OCI-LY3 (cell line): ENCODE measurements around the gene TM9SF2.

Experiments used
- CTCF ChIP-seq: fragments of 200-600, 300-600 bp; sonication (generic); IDR thresholded peaks from 2 replicates; pipeline ENCODE4 v1.5.1; 2014; ENCODE audit warnings: antibody characterized with exemption, low read length, low read depth
- EZH2phosphoT487 ChIP-seq: fragments of 200-600 bp; shearing (Covaris generic); IDR thresholded peaks from 2 replicates; pipeline ENCODE4 v1.6.1; 2018; ENCODE audit warnings: antibody characterized with exemption, mixed run types, low read depth

GRCh38 chr13:99471221-99472121 lies 29.8 kb upstream of the TM9SF2 start:
- TF ChIP-seq CTCF (no peak), EZH2phosphoT487 (no peak)
